LNCaP clone FGC (cell line): ENCODE measurements around the gene PLSCR5.

Source experiments
- DNase-seq: peaks from one replicate; pipeline ENCODE4 v3.0.0-alpha.2; 2011; ENCODE audit warnings: low read depth
- H3K4me3 ChIP-seq: 2 replicates; pipeline ENCODE4 v1.5.1; 2011; ENCODE audit warnings: mild to moderate bottlenecking, low read depth, low read length, control low read depth
- TF ChIP-seq, protein P1 (sequence below): IDR thresholded peaks from 2 replicates; pipeline ENCODE4 v1.5.1; 2012; ENCODE audit warnings: mild to moderate bottlenecking; ENCODE audit not compliant: control insufficient read depth, insufficient read depth; ENCODE audit errors: extremely low read depth

Gene PLSCR5

DNA sequence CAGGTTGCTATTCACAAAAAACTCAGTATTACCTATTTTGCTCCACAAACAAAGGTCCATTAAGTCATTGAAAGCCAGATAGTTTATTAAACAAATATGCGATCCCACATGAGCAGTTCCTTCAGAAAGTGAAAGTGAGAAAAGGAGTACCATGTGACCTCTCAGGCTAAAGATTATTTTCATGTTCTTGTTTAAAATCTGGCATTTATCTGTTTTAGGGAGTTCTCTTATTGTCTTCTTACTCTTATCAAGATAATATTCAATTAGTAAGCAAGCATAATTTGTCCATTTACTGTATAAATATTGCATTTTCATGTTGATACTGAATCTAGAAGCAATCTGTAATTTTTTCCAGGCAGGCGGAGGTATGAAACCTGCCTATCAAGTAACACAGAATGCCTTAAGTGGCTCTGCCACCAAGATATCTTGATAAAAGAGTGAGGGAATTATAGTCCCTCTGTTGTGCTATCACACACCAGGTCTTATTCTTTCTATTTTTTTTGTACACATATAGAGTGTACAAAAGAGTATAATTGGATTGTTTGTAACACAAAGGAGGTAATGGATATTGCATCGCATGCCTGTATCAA, 20.1 kb upstream of the PLSCR5 start:
- DNase-seq, result no peak
- TF ChIP-seq, protein P1, sequence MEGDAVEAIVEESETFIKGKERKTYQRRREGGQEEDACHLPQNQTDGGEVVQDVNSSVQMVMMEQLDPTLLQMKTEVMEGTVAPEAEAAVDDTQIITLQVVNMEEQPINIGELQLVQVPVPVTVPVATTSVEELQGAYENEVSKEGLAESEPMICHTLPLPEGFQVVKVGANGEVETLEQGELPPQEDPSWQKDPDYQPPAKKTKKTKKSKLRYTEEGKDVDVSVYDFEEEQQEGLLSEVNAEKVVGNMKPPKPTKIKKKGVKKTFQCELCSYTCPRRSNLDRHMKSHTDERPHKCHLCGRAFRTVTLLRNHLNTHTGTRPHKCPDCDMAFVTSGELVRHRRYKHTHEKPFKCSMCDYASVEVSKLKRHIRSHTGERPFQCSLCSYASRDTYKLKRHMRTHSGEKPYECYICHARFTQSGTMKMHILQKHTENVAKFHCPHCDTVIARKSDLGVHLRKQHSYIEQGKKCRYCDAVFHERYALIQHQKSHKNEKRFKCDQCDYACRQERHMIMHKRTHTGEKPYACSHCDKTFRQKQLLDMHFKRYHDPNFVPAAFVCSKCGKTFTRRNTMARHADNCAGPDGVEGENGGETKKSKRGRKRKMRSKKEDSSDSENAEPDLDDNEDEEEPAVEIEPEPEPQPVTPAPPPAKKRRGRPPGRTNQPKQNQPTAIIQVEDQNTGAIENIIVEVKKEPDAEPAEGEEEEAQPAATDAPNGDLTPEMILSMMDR, result no peak

DNA sequence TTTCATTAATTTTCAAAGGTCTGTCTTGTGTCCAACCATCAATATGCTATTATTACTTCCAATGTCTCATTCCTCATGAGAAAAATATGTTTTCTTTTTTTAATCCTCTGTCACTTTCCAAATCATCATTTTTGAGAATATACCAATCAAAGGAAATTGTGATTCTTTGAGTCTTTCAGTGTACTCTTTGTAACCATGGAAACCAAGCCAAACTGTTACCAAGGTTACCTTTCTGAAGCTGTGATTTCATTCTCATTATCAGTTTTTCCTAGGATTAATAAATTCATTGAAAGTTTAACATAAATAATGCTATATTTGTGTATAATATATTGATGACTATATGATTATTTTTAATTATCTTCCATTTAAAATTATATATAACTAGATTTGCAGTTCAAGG, 16.6 kb upstream of the PLSCR5 start:
- H3K4me3 ChIP-seq, result no peak overlapping the region
- TF ChIP-seq, protein P1, result no peak
- no peak for DNase-seq

More for the DNA sequence above, 20.1 kb upstream of the PLSCR5 start:
- peak overlapping the region; percentile 43 for H3K4me3 ChIP-seq

DNA sequence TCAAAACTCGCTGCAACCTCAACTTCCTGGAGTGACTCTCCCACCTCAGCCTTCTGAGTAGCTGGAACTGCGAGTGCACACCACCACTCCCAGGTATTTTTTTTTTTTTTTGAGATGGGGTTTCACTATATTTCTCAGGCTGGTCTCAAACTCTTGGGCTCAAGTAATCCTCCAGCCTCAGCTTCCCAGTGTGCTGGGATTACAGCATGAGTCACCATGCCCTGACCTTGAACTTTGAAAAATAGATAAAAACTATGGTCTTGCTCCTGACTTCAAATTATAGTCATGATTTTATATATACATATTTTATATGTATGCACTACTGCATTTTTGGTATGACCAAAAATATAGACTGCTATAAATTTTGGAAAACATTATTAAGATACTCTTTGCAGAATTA, 6.9 kb upstream of the PLSCR5 start:
- TF ChIP-seq, protein P1, result no peak
- DNase-seq, result no peak
- H3K4me3 ChIP-seq, result no peak overlapping the region

DNA sequence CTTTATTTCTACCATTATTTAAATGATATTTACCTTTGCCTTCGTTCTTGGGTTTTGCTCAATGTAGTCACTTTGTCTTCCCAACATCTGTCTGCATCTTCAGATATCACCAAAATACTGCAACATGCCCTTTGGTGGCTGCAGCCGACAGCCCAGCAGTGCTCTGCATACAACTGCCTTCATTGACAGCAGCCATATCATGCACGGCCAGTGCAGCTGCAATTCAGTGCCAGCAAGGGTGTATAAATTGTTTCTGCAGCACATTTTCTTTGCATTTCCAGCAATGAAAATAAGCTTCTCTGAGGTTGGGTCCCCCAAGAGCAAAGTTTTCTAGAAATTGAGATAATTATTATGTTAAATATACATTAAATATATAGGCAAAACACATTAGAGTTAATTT, 6.0 kb upstream of the PLSCR5 start:
- TF ChIP-seq, protein P1, result no peak
- no peak for DNase-seq
- H3K4me3 ChIP-seq, result no peak overlapping the region

DNA sequence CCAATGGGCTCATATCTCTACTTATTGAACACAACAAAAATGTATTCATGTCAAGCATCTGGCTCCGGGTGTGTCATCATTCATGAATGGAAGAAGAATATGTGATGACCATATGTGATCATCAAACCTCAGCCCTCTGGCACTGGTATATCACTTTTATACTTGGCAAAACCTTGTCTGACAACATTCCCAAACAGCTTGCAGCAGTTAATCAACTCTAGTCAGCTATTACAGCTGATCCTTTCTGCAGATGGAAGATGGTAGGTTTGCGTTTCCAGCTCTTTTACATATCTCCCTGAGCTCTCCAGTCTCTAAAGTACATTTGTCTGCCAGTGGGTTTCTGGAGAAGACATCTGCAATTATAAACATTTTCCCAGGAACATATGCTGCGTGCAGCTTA, 6.6 kb downstream of the PLSCR5 start:
- TF ChIP-seq, protein P1, result no peak
- H3K4me3 ChIP-seq, result no peak overlapping the region
- no peak for DNase-seq

DNA sequence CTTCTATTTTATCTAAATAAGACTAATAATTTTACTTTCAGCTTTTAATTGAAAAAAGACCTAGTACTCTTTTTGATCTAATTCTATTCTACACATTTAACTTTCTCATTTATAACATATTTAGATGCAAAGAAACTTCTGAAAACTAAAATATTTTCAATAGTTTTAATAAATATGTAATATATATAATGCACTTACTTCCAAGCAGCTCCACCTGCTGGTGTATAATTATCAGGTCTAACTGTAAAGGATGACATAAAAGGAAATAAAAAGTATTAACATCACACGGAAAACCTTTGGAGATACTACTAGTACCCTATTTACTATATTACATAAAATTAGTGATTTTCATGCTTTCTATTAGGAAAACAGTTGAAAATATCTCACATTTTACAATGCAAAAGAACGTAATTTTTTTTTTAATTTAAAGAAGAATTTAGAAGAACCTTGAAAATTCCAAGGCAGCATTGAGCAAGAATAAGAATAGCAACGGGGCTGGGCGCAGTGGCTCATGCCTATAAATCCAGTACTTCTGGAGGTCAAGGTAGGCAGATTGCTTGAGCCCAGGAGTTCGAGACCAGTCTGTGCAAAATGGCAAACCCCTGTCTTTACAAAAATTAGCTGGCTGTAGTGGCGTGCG, 10.2 kb downstream of the PLSCR5 start:
- H3K4me3 ChIP-seq, result no peak overlapping the region
- TF ChIP-seq, protein P1, result peak; percentile 52
- DNase-seq, result no peak

DNA sequence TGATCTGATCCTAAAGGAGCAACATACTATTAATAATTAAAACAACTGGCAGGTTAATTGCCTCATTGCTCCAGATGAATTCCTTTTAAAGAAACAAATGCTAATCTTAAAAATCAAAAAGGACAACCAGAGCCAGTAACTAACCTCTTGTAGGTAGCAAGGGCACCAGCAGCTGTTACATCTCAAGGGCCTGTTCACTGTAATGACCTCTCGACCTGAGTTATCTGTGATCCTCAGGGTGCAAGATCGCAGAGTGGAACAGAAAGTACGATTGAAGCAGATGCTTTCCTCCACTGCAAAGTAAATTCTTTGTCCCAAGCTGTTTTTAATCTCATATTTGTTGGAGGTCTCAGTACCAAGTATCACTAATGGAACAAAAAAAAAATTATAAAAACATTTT, 11.4 kb downstream of the PLSCR5 start:
- H3K4me3 ChIP-seq, result no peak overlapping the region
- DNase-seq, result no peak
- TF ChIP-seq, protein P1, result no peak
